ENCODE data around the gene SDK1. TPM values are rescaled to one million over a fixed set of nuclear protein-coding genes. Genes with fewer than 3 reads are reported as not detected.

Gene SDK1
- total RNA-seq, 2 donors from 2014 or later: 3.1 to 3.6 TPM

- TF ChIP-seq CTCF (IDR thresholded peaks at IDR 0.05): no peak
- DNase-seq (ENCODE audit: low spot score): no peak
- H3K4me3 ChIP-seq: no peak overlapping the region
- peaks cover 0 to 7% of the 10 kb centered on the region in 2 donors for H3K4me1 ChIP-seq
- H3K27me3 ChIP-seq: no peaks in the 10 kb centered on the region
- peaks cover 0 to 9% of the 10 kb centered on the region in 2 donors for H3K9me3 ChIP-seq
- H3K36me3 ChIP-seq: no peaks in the 10 kb centered on the region
- no peak overlapping the region for H3K27ac ChIP-seq
These were observed 259.4 kb downstream of the SDK1 start for GRCh38 chr7:3560495-3560894.

- TF ChIP-seq CTCF (IDR thresholded peaks at IDR 0.05): no peak
- no peak overlapping the region for H3K4me3 ChIP-seq
- peaks cover 0 to 4% of the 10 kb centered on the region in 2 donors for H3K9me3 ChIP-seq
- no peaks in the 10 kb centered on the region for H3K36me3 ChIP-seq
- peaks cover 0 to 7% of the 10 kb centered on the region in 2 donors for H3K4me1 ChIP-seq
- no peak overlapping the region for H3K27ac ChIP-seq
- H3K27me3 ChIP-seq: no peaks in the 10 kb centered on the region
- no peak for DNase-seq (ENCODE audit: low spot score)
These were observed 260.9 kb downstream of the SDK1 start for GRCh38 chr7:3561932-3562331.

- H3K4me1 ChIP-seq: no peaks in the 10 kb centered on the region
- H3K36me3 ChIP-seq: no peaks in the 10 kb centered on the region
- DNase-seq (ENCODE audit: low spot score): no peak
- no peak for TF ChIP-seq CTCF (IDR thresholded peaks at IDR 0.05)
- H3K27ac ChIP-seq: no peak overlapping the region
- H3K9me3 ChIP-seq: no peaks in the 10 kb centered on the region
- no peak overlapping the region for H3K4me3 ChIP-seq
- no peaks in the 10 kb centered on the region for H3K27me3 ChIP-seq
These were observed 263.2 kb downstream of the SDK1 start for GRCh38 chr7:3564231-3564630.

GRCh38 chr7:3568516-3568915, 267.5 kb downstream of the SDK1 start:
- no peak for TF ChIP-seq CTCF (IDR thresholded peaks at IDR 0.05)
- no peak for DNase-seq (ENCODE audit: low spot score)
- H3K27ac ChIP-seq: no peak overlapping the region
- no peaks in the 10 kb centered on the region for H3K36me3 ChIP-seq
- H3K9me3 ChIP-seq: no peaks in the 10 kb centered on the region
- H3K4me1 ChIP-seq: no peaks in the 10 kb centered on the region
- no peak overlapping the region for H3K4me3 ChIP-seq
- no peaks in the 10 kb centered on the region for H3K27me3 ChIP-seq

GRCh38 chr7:3569643-3570042, 268.6 kb downstream of the SDK1 start:
- Histone ChIP-seq H3K4me1 (no peaks in the 10 kb centered on the region), H3K4me3 (no peak overlapping the region), H3K27me3 (no peaks in the 10 kb centered on the region), H3K27ac (no peak overlapping the region), H3K9me3 (no peaks in the 10 kb centered on the region), H3K36me3 (no peaks in the 10 kb centered on the region)
- DNase-seq (ENCODE audit: low spot score): no peak
- TF ChIP-seq CTCF (IDR thresholded peaks at IDR 0.05): no peak

GRCh38 chr7:3573151-3573550, 272.1 kb downstream of the SDK1 start:
- no peak for DNase-seq (ENCODE audit: low spot score)
- no peak for TF ChIP-seq CTCF (IDR thresholded peaks at IDR 0.05)
- Histone ChIP-seq H3K27ac (no peak overlapping the region), H3K4me1 (no peaks in the 10 kb centered on the region), H3K9me3 (no peaks in the 10 kb centered on the region), H3K36me3 (no peaks in the 10 kb centered on the region), H3K27me3 (no peaks in the 10 kb centered on the region), H3K4me3 (no peak overlapping the region)

Measured in right atrium auricular region (tissue), 2 donors.